GM12878 (cell line): Measurements from ENCODE around the gene NADSYN1.

Source experiments
- CBFB ChIP-seq: IDR thresholded peaks from 2 replicates; pipeline ENCODE4 v1.6.1; 2016; ENCODE audit warnings: antibody characterized with exemption, low read depth
- TF ChIP-seq, protein P1 (sequence below): IDR thresholded peaks from 2 replicates; pipeline ENCODE4 v1.6.1; 2012; ENCODE audit warnings: low read depth, low read length, improper control_type of control experiment

DNA sequence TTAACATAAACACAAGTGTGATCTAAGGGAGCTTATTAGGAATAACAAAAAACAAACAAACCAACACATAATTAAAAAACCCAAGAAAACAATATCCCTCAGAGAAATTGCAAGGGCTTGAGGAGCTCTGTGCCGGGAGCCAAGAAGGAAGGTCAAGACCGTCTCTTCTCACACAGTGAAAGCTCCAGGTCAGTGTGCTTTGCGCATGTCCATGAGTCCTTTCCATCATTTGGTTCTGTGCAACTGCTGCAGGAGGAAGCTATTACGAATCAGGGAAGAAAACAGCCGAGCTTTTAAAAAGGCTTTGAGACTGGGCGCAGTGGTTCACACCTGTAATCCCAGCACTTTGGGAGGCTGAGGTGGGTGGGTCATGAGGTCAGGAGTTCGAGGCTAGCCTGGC is 89.4 kb downstream of the NADSYN1 start:
- TF ChIP-seq, protein P1, sequence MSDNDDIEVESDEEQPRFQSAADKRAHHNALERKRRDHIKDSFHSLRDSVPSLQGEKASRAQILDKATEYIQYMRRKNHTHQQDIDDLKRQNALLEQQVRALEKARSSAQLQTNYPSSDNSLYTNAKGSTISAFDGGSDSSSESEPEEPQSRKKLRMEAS, result no peak
- TF ChIP-seq CBFB, result no peak
